SU-DHL-6 (cell line): ENCODE measurements around the gene POLR2J3.
A peak's percentile ranks its signal among the peaks of the same experiment; 100 is the strongest.
"Not testable (repeated sequence)": the region's sequence is repeated elsewhere in the genome, so short reads cannot be mapped to it uniquely, and the experiment has no call there.

Experiments
- H2AFZ ChIP-seq: fragments of 200-600 bp; sonication (generic); 2 replicates; pipeline ENCODE4 v1.6.1; 2014; ENCODE audit warnings: low read depth, mild to moderate bottlenecking, moderate library complexity, mixed read lengths, antibody characterized with exemption, low read length; ENCODE audit not compliant: severe bottlenecking
- H3F3A ChIP-seq: fragments of 200-600 bp; shearing (Covaris generic); 2 replicates; pipeline ENCODE4 v1.6.0; 2016; ENCODE audit warnings: antibody characterized with exemption, mild to moderate bottlenecking; ENCODE audit not compliant: insufficient read depth
- H3K27ac ChIP-seq: fragments of 200-600 bp; sonication (generic); 2 replicates; pipeline ENCODE4 v1.5.1; 2016; ENCODE audit warnings: low read depth, mild to moderate bottlenecking, low read length, moderate library complexity, mixed read lengths
- H3K27me3 ChIP-seq: fragments of 200-600 bp; sonication (generic), shearing (Covaris generic); 2 replicates; pipeline ENCODE4 v1.6.0; 2014; ENCODE audit warnings: mild to moderate bottlenecking, low read length
- H3K36me3 ChIP-seq: fragments of 200-600 bp; sonication (generic); 2 replicates; pipeline ENCODE4 v1.6.1; 2014; ENCODE audit warnings: mild to moderate bottlenecking, low read length, mixed read lengths
- H3K4me2 ChIP-seq: fragments of 300-600, 200-600 bp; shearing (Covaris generic), sonication (generic); 2 replicates; pipeline ENCODE4 v1.6.0; 2014; ENCODE audit warnings: low read length, low read depth, mild to moderate bottlenecking; ENCODE audit not compliant: poor library complexity, severe bottlenecking
- H3K4me3 ChIP-seq: fragments of 200-600 bp; sonication (generic); 2 replicates; pipeline ENCODE4 v1.5.1; 2014; ENCODE audit warnings: antibody characterized with exemption, low read length, mild to moderate bottlenecking, mixed read lengths; ENCODE audit not compliant: insufficient read depth, poor library complexity, severe bottlenecking
- H3K79me2 ChIP-seq: fragments of 200-600 bp; sonication (generic); 2 replicates; pipeline ENCODE4 v1.6.1; 2014; ENCODE audit warnings: mild to moderate bottlenecking, low read length, moderate library complexity; ENCODE audit not compliant: insufficient read depth
- H3K9ac ChIP-seq: fragments of 200-600 bp; sonication (generic); 2 replicates; pipeline ENCODE4 v1.7.0; 2014; ENCODE audit warnings: mild to moderate bottlenecking, low read length
- H3K9me2 ChIP-seq: fragments of 200-600 bp; sonication (generic); replicated peaks from 2 replicates; pipeline ENCODE4 v1.6.1; 2014; ENCODE audit warnings: low read length; ENCODE audit not compliant: insufficient read depth
- H3K9me3 ChIP-seq: fragments of 200-600 bp; sonication (generic); 2 replicates; pipeline ENCODE4 v1.6.1; 2014; ENCODE audit warnings: low read length, mixed read lengths; ENCODE audit not compliant: insufficient read depth
- H4K20me1 ChIP-seq: fragments of 200-600 bp; sonication (generic); 2 replicates; pipeline ENCODE4 v1.6.1; 2014; ENCODE audit warnings: low read depth, mild to moderate bottlenecking, antibody characterized with exemption, low read length, moderate library complexity, mixed read lengths

Gene POLR2J3

GRCh38 chr7:102524803-102525202 lies 47.6 kb downstream of the POLR2J3 start:
- not testable (repeated sequence) for H3K27me3 ChIP-seq, H2AFZ ChIP-seq, H3K79me2 ChIP-seq, H3K36me3 ChIP-seq, H3K27ac ChIP-seq, H3K4me3 ChIP-seq, H3K4me2 ChIP-seq, H3F3A ChIP-seq, H3K9ac ChIP-seq, H4K20me1 ChIP-seq, H3K9me3 ChIP-seq, H3K9me2 ChIP-seq

DNA sequence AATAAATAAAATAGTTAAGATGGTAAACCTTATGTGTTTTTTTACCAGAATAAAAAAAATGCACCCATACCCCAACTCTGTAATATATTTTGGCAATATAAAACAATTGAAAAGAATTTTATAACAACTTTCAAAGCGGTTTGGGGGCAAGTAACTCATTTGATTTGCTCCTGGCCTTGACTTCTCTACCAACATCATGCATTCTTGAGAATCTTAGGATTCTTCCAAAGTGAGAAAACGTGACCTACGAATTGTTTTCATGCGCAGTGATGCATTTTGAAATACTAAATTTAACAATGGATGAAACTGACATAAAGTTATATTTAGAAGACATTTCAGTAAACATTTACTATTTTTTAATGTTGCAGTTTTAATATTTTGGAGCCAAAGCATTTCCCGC lies 51.6 kb downstream of the POLR2J3 start:
- not testable (repeated sequence) for H3K27ac ChIP-seq, H3K27me3 ChIP-seq, H3K9me3 ChIP-seq

GRCh38 chr7:102517550-102518147 lies 54.7 kb downstream of the POLR2J3 start, which contains the start of gene RASA4B:
RASA4B (minus strand) TSS chr7:102517777; CDS start chr7:102517710, 67 bp downstream.
- not testable (repeated sequence) for H2AFZ ChIP-seq, H3K79me2 ChIP-seq, H3K27me3 ChIP-seq, H3K9me3 ChIP-seq, H3F3A ChIP-seq, H3K36me3 ChIP-seq, H3K9me2 ChIP-seq, H4K20me1 ChIP-seq, H3K27ac ChIP-seq
- Histone ChIP-seq H3K4me2 (peak within 1 kb of the TSS; percentile 41), H3K9ac (0 out of 2 replicates have a peak within 1 kb of the TSS, but pooled peaks have one; percentile 24), H3K4me3 (peak within 1 kb of the TSS; percentile 43)

More for the DNA sequence above, 51.6 kb downstream of the POLR2J3 start:
- not testable (repeated sequence) for H3K79me2 ChIP-seq, H2AFZ ChIP-seq, H3K4me3 ChIP-seq, H3F3A ChIP-seq, H3K4me2 ChIP-seq, H3K9me2 ChIP-seq, H4K20me1 ChIP-seq, H3K36me3 ChIP-seq, H3K9ac ChIP-seq
